Fibroblast of lung (primary cell): ENCODE measurements around the gene TMC1. TPM values are rescaled to one million over a fixed set of nuclear protein-coding genes. Genes with fewer than 3 reads are reported as not detected.

ENCODE experiments used
- DNase-seq, 2 donors: peaks; one replicate each; pipeline versions ENCODE4 v3.0.0 to v3.0.0-alpha.2; 2010; ENCODE audit warnings: low read depth in 2 of 2
- H2AFZ ChIP-seq: 2 replicates; pipeline ENCODE4 v1.5.1; 2012; ENCODE audit warnings: low read length, control low read depth, inconsistent platforms
- H3K27ac ChIP-seq: 2 replicates; pipeline ENCODE4 v1.5.1; 2011; ENCODE audit warnings: low read length, control low read depth; ENCODE audit not compliant: insufficient read depth
- H3K27me3 ChIP-seq: 2 replicates; pipeline ENCODE4 v1.5.1; 2011; ENCODE audit warnings: mild to moderate bottlenecking, low read length; ENCODE audit not compliant: control insufficient read depth, insufficient read depth
- H3K36me3 ChIP-seq: 2 replicates; pipeline ENCODE4 v1.5.1; 2011; ENCODE audit warnings: low read length; ENCODE audit not compliant: control insufficient read depth, insufficient read depth
- H3K4me1 ChIP-seq: 2 replicates; pipeline ENCODE4 v1.5.1; 2011; ENCODE audit warnings: low read length; ENCODE audit not compliant: control insufficient read depth, insufficient read depth; ENCODE audit errors: extremely low read depth
- H3K4me2 ChIP-seq: 2 replicates; pipeline ENCODE4 v1.5.1; 2011; ENCODE audit warnings: low read length, control low read depth; ENCODE audit not compliant: insufficient read depth; ENCODE audit errors: extremely low read depth
- H3K4me3 ChIP-seq, 4 experiments: fragments of 200-600 bp in 1 of 4; sonication (generic) in 1 of 4; replicated peaks in 1 of 4; 2 replicates each; pipeline ENCODE4 v1.5.1; 2011 to 2016; ENCODE audit warnings: low read length in 4 of 4, low read depth in 3 of 4, mild to moderate bottlenecking in 3 of 4, control low read depth in 2 of 4, inconsistent platforms in 1 of 4, mixed read lengths in 1 of 4; ENCODE audit not compliant: insufficient read depth in 1 of 4; ENCODE audit errors: control extremely low read depth in 1 of 4
- H3K79me2 ChIP-seq: 2 replicates; pipeline ENCODE4 v1.5.1; 2012; ENCODE audit warnings: mild to moderate bottlenecking, low read length, inconsistent platforms; ENCODE audit not compliant: control insufficient read depth, insufficient read depth
- H3K9ac ChIP-seq: 2 replicates; pipeline ENCODE4 v1.5.1; 2011; ENCODE audit warnings: mild to moderate bottlenecking, low read length, control low read depth; ENCODE audit not compliant: insufficient read depth
- H3K9me3 ChIP-seq: 2 replicates; pipeline ENCODE4 v1.5.1; 2012; ENCODE audit warnings: low read depth, low read length; ENCODE audit not compliant: control insufficient read depth, insufficient read depth
- H4K20me1 ChIP-seq: 2 replicates; pipeline ENCODE4 v1.5.1; 2011; ENCODE audit warnings: low read length; ENCODE audit not compliant: control insufficient read depth, insufficient read depth; ENCODE audit errors: extremely low read depth
- EZH2 ChIP-seq: IDR thresholded peaks from 2 replicates; pipeline ENCODE4 v1.5.1; 2012; ENCODE audit warnings: low read length, control low read depth, mild to moderate bottlenecking; ENCODE audit errors: missing control alignments
- polyA plus RNA-seq, 2 donors: library from polyadenylated mRNA; depleted of rRNA in 1 of 2; stranded (reverse) in 1 of 2; unstranded in 1 of 2; fragments of >200 nt; gene quantifications; 2 replicates each; pipeline ENCODE4 v1.2.1, GENCODE V29; 2011 to 2012; ENCODE audit warnings: missing spikeins in 1 of 2
- total RNA-seq: library from RNA; depleted of rRNA; stranded (reverse); fragments of >200 nt; gene quantifications from 2 replicates; pipeline ENCODE4 v1.2.1, GENCODE V29; 2014
- TF ChIP-seq, protein P1 (sequence below), 2 donors: IDR thresholded peaks in 1 of 2; conservative IDR thresholded peaks in 1 of 2; 1 replicate in 1 of 2; 2 replicates in 1 of 2; pipeline ENCODE4 v1.5.1; 2011 to 2012; ENCODE audit warnings: low read length in 2 of 2, control low read depth in 1 of 2, inconsistent platforms in 1 of 2, low read depth in 1 of 2, mild to moderate bottlenecking in 1 of 2

Gene TMC1
- total and polyA plus RNA-seq, 2 donors (not counting 1 experiment from before 2014, with no cell fraction given) = 0.27 to 0.33 TPM

DNA sequence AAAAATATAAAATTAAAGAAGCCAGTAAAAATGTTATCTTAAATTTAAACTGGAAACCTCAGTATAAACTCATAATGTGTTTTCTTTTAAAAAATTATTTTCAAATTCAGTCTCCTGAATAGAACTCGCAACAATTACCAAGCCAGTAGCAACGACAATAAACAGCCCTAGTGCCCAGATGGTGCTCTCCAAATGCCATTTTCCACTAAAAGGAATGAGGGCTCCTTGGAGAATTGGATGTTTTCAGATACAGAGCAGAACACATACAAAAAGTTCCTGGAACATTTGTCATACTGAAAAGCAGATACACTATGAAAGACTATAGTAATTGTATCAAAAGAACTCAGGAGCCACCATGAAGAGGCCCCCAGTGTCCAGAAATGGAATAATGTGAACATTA, 97.4 kb downstream of the TMC1 start:
- H3K79me2 ChIP-seq = no peaks in the 10 kb centered on the region
- no peak overlapping the region for H3K27ac ChIP-seq
- H3K4me2 ChIP-seq = no peak overlapping the region
- H3K4me3 ChIP-seq = no peak overlapping the region
- no peaks in the 10 kb centered on the region for H3K9me3 ChIP-seq
- H3K4me1 ChIP-seq = no peaks in the 10 kb centered on the region
- H3K27me3 ChIP-seq = no peaks in the 10 kb centered on the region
- no peaks in the 10 kb centered on the region for H4K20me1 ChIP-seq
- H2AFZ ChIP-seq = no peak overlapping the region
- no peak for TF ChIP-seq EZH2
- TF ChIP-seq, protein P1, sequence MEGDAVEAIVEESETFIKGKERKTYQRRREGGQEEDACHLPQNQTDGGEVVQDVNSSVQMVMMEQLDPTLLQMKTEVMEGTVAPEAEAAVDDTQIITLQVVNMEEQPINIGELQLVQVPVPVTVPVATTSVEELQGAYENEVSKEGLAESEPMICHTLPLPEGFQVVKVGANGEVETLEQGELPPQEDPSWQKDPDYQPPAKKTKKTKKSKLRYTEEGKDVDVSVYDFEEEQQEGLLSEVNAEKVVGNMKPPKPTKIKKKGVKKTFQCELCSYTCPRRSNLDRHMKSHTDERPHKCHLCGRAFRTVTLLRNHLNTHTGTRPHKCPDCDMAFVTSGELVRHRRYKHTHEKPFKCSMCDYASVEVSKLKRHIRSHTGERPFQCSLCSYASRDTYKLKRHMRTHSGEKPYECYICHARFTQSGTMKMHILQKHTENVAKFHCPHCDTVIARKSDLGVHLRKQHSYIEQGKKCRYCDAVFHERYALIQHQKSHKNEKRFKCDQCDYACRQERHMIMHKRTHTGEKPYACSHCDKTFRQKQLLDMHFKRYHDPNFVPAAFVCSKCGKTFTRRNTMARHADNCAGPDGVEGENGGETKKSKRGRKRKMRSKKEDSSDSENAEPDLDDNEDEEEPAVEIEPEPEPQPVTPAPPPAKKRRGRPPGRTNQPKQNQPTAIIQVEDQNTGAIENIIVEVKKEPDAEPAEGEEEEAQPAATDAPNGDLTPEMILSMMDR (conservative IDR thresholded peaks at IDR 0.05 in 1 of 2, IDR thresholded peaks at IDR 0.05 in 1 of 2; ENCODE audit: low read depth in 1 of 2, low read length in 2 of 2) = no peak
- DNase-seq = no peak
- no peak overlapping the region for H3K9ac ChIP-seq
- H3K36me3 ChIP-seq = no peaks in the 10 kb centered on the region

DNA sequence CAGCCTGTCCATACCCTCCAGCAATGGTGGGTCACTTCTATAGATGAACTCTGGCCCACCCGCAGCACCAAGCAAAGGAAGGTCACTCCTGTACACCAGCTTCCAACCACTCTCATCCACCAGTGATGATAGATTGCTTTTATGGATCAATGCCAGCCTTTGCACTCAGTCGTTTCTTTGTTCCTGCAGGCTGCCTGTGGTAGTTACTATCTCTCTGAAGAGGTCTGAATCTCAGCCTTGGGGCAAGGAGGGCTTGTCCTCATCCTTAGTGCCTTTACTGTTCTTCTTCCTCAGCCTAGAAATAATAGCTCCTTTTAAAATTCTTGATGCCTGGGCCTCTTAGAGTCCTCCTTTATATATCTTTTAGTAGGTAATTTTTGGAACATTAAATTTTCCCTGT, 100.8 kb downstream of the TMC1 start:
- H4K20me1 ChIP-seq = no peaks in the 10 kb centered on the region
- TF ChIP-seq, protein P1 (conservative IDR thresholded peaks at IDR 0.05 in 1 of 2, IDR thresholded peaks at IDR 0.05 in 1 of 2; ENCODE audit: low read depth in 1 of 2, low read length in 2 of 2) = no peak
- no peak overlapping the region for H3K27ac ChIP-seq

DNA sequence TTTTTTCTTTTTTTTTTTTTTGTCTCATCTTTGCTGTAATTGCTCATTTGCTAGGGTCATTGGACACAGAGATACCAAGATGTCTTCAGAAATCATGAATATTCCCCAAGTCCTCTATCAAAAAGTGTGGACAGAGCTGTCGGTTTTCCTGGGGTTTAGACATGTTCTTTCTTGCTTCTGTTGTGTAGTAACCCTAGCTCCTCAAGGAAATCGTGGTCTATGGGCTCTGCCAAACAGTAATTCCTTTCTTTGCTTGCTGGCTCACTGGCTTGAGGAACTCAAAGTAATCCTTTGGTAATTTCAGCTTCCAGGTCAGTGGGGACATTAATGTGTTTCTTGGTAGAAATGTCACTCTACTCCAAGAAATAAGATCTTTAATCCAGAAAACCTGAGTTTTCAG, 101.7 kb downstream of the TMC1 start:
- H3K4me2 ChIP-seq = no peak overlapping the region
- no peak overlapping the region for H2AFZ ChIP-seq
- TF ChIP-seq, protein P1 (conservative IDR thresholded peaks at IDR 0.05 in 1 of 2, IDR thresholded peaks at IDR 0.05 in 1 of 2; ENCODE audit: low read depth in 1 of 2, low read length in 2 of 2) = no peak
- TF ChIP-seq EZH2 = no peak
- no peaks in the 10 kb centered on the region for H4K20me1 ChIP-seq
- H3K27me3 ChIP-seq = no peaks in the 10 kb centered on the region
- H3K4me3 ChIP-seq = no peak overlapping the region
- H3K4me1 ChIP-seq = no peaks in the 10 kb centered on the region
- DNase-seq = peak in 1 of 2 donors; percentile 42
- no peak overlapping the region for H3K9ac ChIP-seq
- no peaks in the 10 kb centered on the region for H3K79me2 ChIP-seq
- H3K36me3 ChIP-seq = no peaks in the 10 kb centered on the region
- H3K9me3 ChIP-seq = no peaks in the 10 kb centered on the region
- H3K27ac ChIP-seq = no peak overlapping the region

More for the DNA sequence above, 100.8 kb downstream of the TMC1 start:
- no peak for DNase-seq
- no peak overlapping the region for H3K4me3 ChIP-seq
- H3K4me2 ChIP-seq = no peak overlapping the region
- no peaks in the 10 kb centered on the region for H3K9me3 ChIP-seq
- H3K79me2 ChIP-seq = no peaks in the 10 kb centered on the region
- H3K27me3 ChIP-seq = no peaks in the 10 kb centered on the region
- H3K9ac ChIP-seq = no peak overlapping the region
- no peak overlapping the region for H2AFZ ChIP-seq
- no peaks in the 10 kb centered on the region for H3K4me1 ChIP-seq
- H3K36me3 ChIP-seq = no peaks in the 10 kb centered on the region
